Neuronal stem cell (in vitro differentiated cells): ENCODE data around the gene SURF1.

Source experiments
- DNase-seq: peaks from one replicate; pipeline ENCODE4 v3.0.0-alpha.2; 2013; ENCODE audit warnings: low spot score
- H2AFZ ChIP-seq: one replicate; pipeline ENCODE4 v1.6.1; 2013; ENCODE audit warnings: mild to moderate bottlenecking, low read length, inconsistent platforms
- H2AK5ac ChIP-seq: 2 replicates; pipeline ENCODE4 v1.6.1; 2013; ENCODE audit warnings: low read depth, mild to moderate bottlenecking, inconsistent platforms, low read length, moderate library complexity, mixed read lengths
- H2BK120ac ChIP-seq: 2 replicates; pipeline ENCODE4 v1.6.1; 2013; ENCODE audit warnings: low read depth, mild to moderate bottlenecking, inconsistent platforms, low read length, moderate library complexity, mixed read lengths
- H2BK12ac ChIP-seq: one replicate; pipeline ENCODE4 v1.6.1; 2013; ENCODE audit warnings: low read length, inconsistent platforms
- H2BK15ac ChIP-seq: 2 replicates; pipeline ENCODE4 v1.6.1; 2013; ENCODE audit warnings: mild to moderate bottlenecking, low read length, inconsistent platforms, mixed read lengths
- H2BK5ac ChIP-seq: one replicate; pipeline ENCODE4 v1.6.1; 2013; ENCODE audit warnings: inconsistent platforms, mild to moderate bottlenecking, low read length, moderate library complexity
- H3K14ac ChIP-seq: one replicate; pipeline ENCODE4 v1.6.1; 2013; ENCODE audit warnings: low read length, inconsistent platforms
- H3K18ac ChIP-seq: 2 replicates; pipeline ENCODE4 v1.6.1; 2013; ENCODE audit warnings: low read length, inconsistent platforms
- H3K23ac ChIP-seq: 2 replicates; pipeline ENCODE4 v1.6.1; 2013; ENCODE audit warnings: low read depth, mild to moderate bottlenecking, mixed read lengths, low read length, inconsistent platforms; ENCODE audit not compliant: poor library complexity
- H3K27ac ChIP-seq: replicated peaks from 3 replicates; pipeline ENCODE4 v1.5.1; 2013; ENCODE audit warnings: low read length, inconsistent platforms
- H3K27me3 ChIP-seq, 3 experiments: 2 replicates each; pipeline ENCODE4 v1.6.1; 2013; ENCODE audit warnings: low read length in 3 of 3, mild to moderate bottlenecking in 2 of 3, inconsistent platforms in 1 of 3, low read depth in 1 of 3, mixed read lengths in 1 of 3, moderate library complexity in 1 of 3; ENCODE audit not compliant: control insufficient read depth in 3 of 3, insufficient read depth in 3 of 3
- H3K36me3 ChIP-seq, 2 donors: replicated peaks in 1 of 2; 2 replicates each; pipeline ENCODE4 v1.6.1; 2013; ENCODE audit warnings: low read length in 2 of 2; ENCODE audit not compliant: control insufficient read depth in 2 of 2, insufficient read depth in 2 of 2
- H3K4ac ChIP-seq: 2 replicates; pipeline ENCODE4 v1.6.1; 2013; ENCODE audit warnings: inconsistent platforms, mild to moderate bottlenecking, low read length, moderate library complexity
- H3K4me1 ChIP-seq, 2 donors: 1 replicate in 1 of 2; 2 replicates in 1 of 2; pipeline ENCODE4 v1.6.1; 2013; ENCODE audit warnings: low read length in 2 of 2, low read depth in 1 of 2; ENCODE audit not compliant: control insufficient read depth in 2 of 2, insufficient read depth in 1 of 2
- H3K4me2 ChIP-seq: one replicate; pipeline ENCODE4 v1.6.1; 2013; ENCODE audit warnings: mild to moderate bottlenecking, low read length, inconsistent platforms; ENCODE audit not compliant: insufficient read depth, poor library complexity, severe bottlenecking
- H3K4me3 ChIP-seq, 2 donors: 2 replicates each; pipeline ENCODE4 v1.5.1; 2013; ENCODE audit warnings: low read length in 2 of 2, mild to moderate bottlenecking in 2 of 2, inconsistent platforms in 1 of 2, moderate library complexity in 1 of 2
- H3K79me1 ChIP-seq: one replicate; pipeline ENCODE4 v1.6.1; 2013; ENCODE audit warnings: low read depth, mild to moderate bottlenecking, inconsistent platforms, low read length, moderate library complexity
- H3K9ac ChIP-seq: one replicate; pipeline ENCODE4 v1.6.1; 2013; ENCODE audit warnings: mild to moderate bottlenecking, low read depth, low read length, inconsistent platforms; ENCODE audit not compliant: poor library complexity
- H3K9me3 ChIP-seq, 2 donors: replicated peaks in 1 of 2; 2 replicates each; pipeline versions ENCODE3 to v1.6.1; 2013; ENCODE audit warnings: low read length in 2 of 2, mild to moderate bottlenecking in 2 of 2, inconsistent platforms in 1 of 2, low read depth in 1 of 2, mixed read lengths in 1 of 2, moderate library complexity in 1 of 2; ENCODE audit not compliant: control insufficient read depth in 2 of 2, insufficient read depth in 1 of 2
- H4K8ac ChIP-seq: one replicate; pipeline ENCODE4 v1.6.1; 2013; ENCODE audit warnings: low read depth, mild to moderate bottlenecking, inconsistent platforms, low read length, moderate library complexity
- H4K91ac ChIP-seq: one replicate; pipeline ENCODE4 v1.6.1; 2013; ENCODE audit warnings: low read length, low read depth, mild to moderate bottlenecking, inconsistent platforms; ENCODE audit not compliant: poor library complexity
- WGBS, 2 donors: extraction: QIAGEN DNeasy Blood & Tissue Kit; methylation state at CpG; one replicate each; pipeline ENCODE4 v1.1.7; 2013; ENCODE audit warnings: missing lambda C conversion rate in 2 of 2, mixed read lengths in 1 of 2; ENCODE audit not compliant: insufficient read length in 2 of 2, insufficient replicate concordance in 1 of 2; ENCODE audit errors: extremely low coverage in 2 of 2; 5-methylcytosine and 5-hydroxymethylcytosine counted together

The SURF1 gene

DNA sequence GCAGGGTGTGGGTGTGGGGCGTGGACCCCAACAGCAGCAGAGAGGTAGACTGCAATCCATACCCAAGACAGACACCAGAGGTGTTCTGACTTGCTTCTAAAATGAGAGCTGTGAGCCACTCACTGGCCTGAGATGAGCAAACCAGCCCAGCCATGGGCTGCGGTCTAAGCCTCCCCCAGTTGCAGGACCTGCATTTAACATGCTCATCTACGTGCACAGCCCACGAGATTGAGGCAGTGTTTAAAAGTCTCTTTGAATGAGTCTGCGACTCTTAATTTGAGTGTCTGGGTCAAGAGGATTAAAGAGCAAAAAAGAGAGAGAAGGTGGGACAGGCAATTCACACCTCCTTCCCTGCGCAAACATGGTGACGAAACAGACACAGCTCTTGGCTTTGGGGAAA lies 13.6 kb upstream of the SURF1 start:
- no CpG with 5 or more reads among the region's 7 CpGs for WGBS, 2 donors
- Histone ChIP-seq H2AK5ac (no peak overlapping the region), H3K23ac (no peak overlapping the region), H3K4me1 (peaks cover 0 to 5% of the 10 kb centered on the region in 2 donors), H3K27ac (no peak overlapping the region), H3K9ac (no peak overlapping the region), H3K14ac (no peak overlapping the region), H2BK12ac (no peak overlapping the region), H4K8ac (no peak overlapping the region), H2AFZ (no peak overlapping the region), H3K4ac (no peak overlapping the region), H2BK120ac (no peak overlapping the region), H3K79me1 (peaks cover 40% of the 10 kb centered on the region), H3K36me3 (peaks cover 44 to 91% of the 10 kb centered on the region in 2 donors), H3K18ac (no peak overlapping the region), H2BK5ac (no peak overlapping the region), H3K4me2 (no peak overlapping the region), H4K91ac (no peak overlapping the region), H3K9me3 (no peaks in the 10 kb centered on the region), H2BK15ac (no peak overlapping the region), H3K4me3 (no peak overlapping the region), H3K27me3 (peaks cover 0 to 1% (median 0%) of the 10 kb centered on the region in 3 experiments)
- no peak for DNase-seq

DNA sequence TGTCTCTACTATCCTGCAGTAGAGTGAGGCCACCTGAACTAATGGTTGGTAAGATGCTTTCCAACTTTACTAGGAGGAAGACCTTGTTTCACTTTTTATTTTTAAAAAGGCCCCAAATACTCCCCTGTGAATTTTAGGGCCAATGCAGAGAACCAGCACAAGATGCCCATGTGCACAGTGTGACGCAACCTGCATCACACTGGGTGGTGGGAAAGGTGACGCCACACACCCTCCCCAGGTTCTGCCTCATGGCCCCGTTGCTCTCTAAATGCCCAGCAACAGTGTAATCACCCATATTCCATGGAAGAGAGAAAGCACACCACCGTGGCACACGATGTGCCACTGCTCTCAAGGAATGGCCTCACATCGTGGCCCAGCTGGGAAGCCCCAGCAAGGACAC lies 13.1 kb upstream of the SURF1 start:
- H4K91ac ChIP-seq: no peak overlapping the region
- H3K27me3 ChIP-seq: peaks cover 0 to 1% (median 0%) of the 10 kb centered on the region in 3 experiments
- H3K18ac ChIP-seq: no peak overlapping the region
- H3K4ac ChIP-seq: no peak overlapping the region
- no CpG with 5 or more reads among the region's 6 CpGs for WGBS, 2 donors
- H3K9me3 ChIP-seq: no peaks in the 10 kb centered on the region
- H3K9ac ChIP-seq: peak overlapping the region; percentile 50
- H2AK5ac ChIP-seq: no peak overlapping the region
- H3K4me2 ChIP-seq: no peak overlapping the region
- no peak overlapping the region for H4K8ac ChIP-seq
- H3K27ac ChIP-seq: no peak overlapping the region
- H2BK120ac ChIP-seq: no peak overlapping the region
- H2BK5ac ChIP-seq: no peak overlapping the region
- DNase-seq: no peak
- peaks cover 40% of the 10 kb centered on the region for H3K79me1 ChIP-seq
- H2BK15ac ChIP-seq: no peak overlapping the region
- peaks cover 47 to 94% of the 10 kb centered on the region in 2 donors for H3K36me3 ChIP-seq
- peak overlapping the region; percentile 49 for H3K23ac ChIP-seq
- no peak overlapping the region for H2AFZ ChIP-seq
- peaks cover 0 to under 1% of the 10 kb centered on the region in 2 donors for H3K4me1 ChIP-seq
- H3K14ac ChIP-seq: no peak overlapping the region
- no peak overlapping the region for H2BK12ac ChIP-seq
- H3K4me3 ChIP-seq: no peak overlapping the region

DNA sequence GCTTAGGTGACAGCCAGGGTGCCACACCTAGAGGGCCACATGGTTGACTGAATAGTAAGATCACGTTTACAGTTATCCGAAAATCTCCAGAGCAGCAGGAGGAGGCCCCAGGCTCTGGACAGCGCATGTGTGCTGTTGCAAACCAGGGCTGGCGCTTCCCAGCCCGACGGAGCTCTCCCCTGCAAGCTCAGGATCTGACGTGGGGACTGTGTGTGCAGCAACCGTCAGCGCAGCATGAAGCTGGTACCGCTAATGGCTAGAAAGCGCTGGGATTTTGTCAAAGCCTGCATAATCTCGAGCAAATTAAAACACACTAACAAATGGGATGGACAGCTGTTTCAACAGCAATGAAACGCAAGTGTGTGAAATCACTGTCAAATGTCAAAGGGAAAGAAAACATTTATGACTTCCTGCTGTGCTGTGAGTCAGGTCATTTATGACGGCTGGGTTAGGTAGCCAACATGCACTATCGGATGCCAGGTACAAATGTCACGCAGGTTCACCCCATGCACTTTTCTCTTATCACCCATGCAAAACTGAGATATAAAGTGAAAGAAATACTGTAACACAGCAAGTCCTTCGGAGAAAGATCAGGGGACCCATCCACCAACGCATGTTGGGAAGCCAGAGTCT lies 12.1 kb upstream of the SURF1 start:
- DNase-seq: no peak
- H3K27me3 ChIP-seq: peaks cover 0 to 1% (median 0%) of the 10 kb centered on the region in 3 experiments
- no peak overlapping the region for H2BK5ac ChIP-seq
- no peak overlapping the region for H2BK12ac ChIP-seq
- H2AFZ ChIP-seq: no peak overlapping the region
- H3K4me2 ChIP-seq: no peak overlapping the region
- H3K4me1 ChIP-seq: no peaks in the 10 kb centered on the region
- no peak overlapping the region for H3K14ac ChIP-seq
- peak overlapping the region; percentile 40 for H3K23ac ChIP-seq
- no peak overlapping the region for H2AK5ac ChIP-seq
- no peak overlapping the region for H4K8ac ChIP-seq
- no peak overlapping the region for H3K9ac ChIP-seq
- H2BK120ac ChIP-seq: no peak overlapping the region
- peaks cover 55 to 96% of the 10 kb centered on the region in 2 donors for H3K36me3 ChIP-seq
- no peaks in the 10 kb centered on the region for H3K9me3 ChIP-seq
- no peak overlapping the region for H3K18ac ChIP-seq
- no peak overlapping the region for H2BK15ac ChIP-seq
- peaks cover 40% of the 10 kb centered on the region for H3K79me1 ChIP-seq
- H3K4me3 ChIP-seq: peak overlapping the region in 1 of 2 donors; percentile 32
- H4K91ac ChIP-seq: no peak overlapping the region
- H3K27ac ChIP-seq: no peak overlapping the region
- no peak overlapping the region for H3K4ac ChIP-seq
- no CpG with 5 or more reads among the region's 18 CpGs for WGBS, 2 donors

DNA sequence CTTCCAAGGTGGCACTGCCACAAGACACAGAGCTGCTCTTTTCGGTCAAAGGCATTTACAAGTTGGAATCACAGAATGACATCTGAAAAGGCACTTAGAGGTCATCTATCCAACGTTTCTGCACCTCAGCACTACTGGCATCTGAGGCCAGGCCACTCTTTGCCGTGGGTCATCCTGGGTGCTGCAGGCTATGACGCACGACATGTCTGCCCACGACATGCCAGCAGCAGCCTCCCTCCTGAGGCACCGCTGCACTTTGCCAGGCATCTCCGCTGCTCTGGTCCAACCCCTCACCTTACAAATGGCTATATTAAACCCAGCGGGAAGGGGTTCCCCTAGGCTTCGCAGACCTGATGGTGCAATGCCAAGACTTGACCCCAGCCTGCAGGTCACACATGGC lies 11.5 kb upstream of the SURF1 start:
- H2BK12ac ChIP-seq: no peak overlapping the region
- no peak overlapping the region for H3K14ac ChIP-seq
- DNase-seq: no peak
- H3K4me3 ChIP-seq: peak overlapping the region in 1 of 2 donors; percentile 32
- no peaks in the 10 kb centered on the region for H3K4me1 ChIP-seq
- H3K4me2 ChIP-seq: no peak overlapping the region
- no peak overlapping the region for H2AK5ac ChIP-seq
- H4K91ac ChIP-seq: no peak overlapping the region
- H3K79me1 ChIP-seq: peaks cover 38% of the 10 kb centered on the region
- H4K8ac ChIP-seq: no peak overlapping the region
- H3K36me3 ChIP-seq: peaks cover 55 to 96% of the 10 kb centered on the region in 2 donors
- WGBS, 2 donors: no CpG with 5 or more reads among the region's 10 CpGs
- H2BK120ac ChIP-seq: no peak overlapping the region
- H3K9ac ChIP-seq: no peak overlapping the region
- H3K27me3 ChIP-seq: no peaks in the 10 kb centered on the region
- no peak overlapping the region for H2AFZ ChIP-seq
- H2BK15ac ChIP-seq: no peak overlapping the region
- no peak overlapping the region for H3K27ac ChIP-seq
- peak overlapping the region; percentile 40 for H3K23ac ChIP-seq
- no peak overlapping the region for H3K4ac ChIP-seq
- H3K18ac ChIP-seq: no peak overlapping the region
- H3K9me3 ChIP-seq: no peaks in the 10 kb centered on the region
- no peak overlapping the region for H2BK5ac ChIP-seq
